GM20431 (cell line): ENCODE results near the gene UMODL1.

ENCODE experiments used
- in situ Hi-C: fragments of 300-500 bp; cut with MseI, MboI; formaldehyde crosslinking; loops from one replicate; pipeline ENCODE4 v1.15.0; 2020; ENCODE audit warnings: low sequenced_read_pairs; ENCODE audit not compliant: unreplicated experiment

UMODL1 gene

GRCh38 chr21:42156690-42157605 is 85.8 kb downstream of the UMODL1 start:
- in situ Hi-C loops = loop anchor here (10.0 to 25.0 kb wide), 2 partner anchors 108 to 280 kb away; no protein-coding TSS in a partner anchor

- in situ Hi-C loops = loop anchor here (10.0 to 25.0 kb wide), 2 partner anchors 107 to 280 kb away; no protein-coding TSS in a partner anchor
Measured at GRCh38 chr21:42157606-42158310, 86.6 kb downstream of the UMODL1 start.

GRCh38 chr21:42158846-42159245 is 87.7 kb downstream of the UMODL1 start:
- in situ Hi-C loops = loop anchor here (10.0 to 25.0 kb wide), 2 partner anchors 106 to 278 kb away; no protein-coding TSS in a partner anchor

GRCh38 chr21:42159560-42160110 is 88.5 kb downstream of the UMODL1 start:
- in situ Hi-C loops = loop anchor here (10.0 to 25.0 kb wide), 2 partner anchors 105 to 278 kb away; no protein-coding TSS in a partner anchor

GRCh38 chr21:42160111-42160721 is 89.1 kb downstream of the UMODL1 start:
- in situ Hi-C loops = loop anchor here (25.0 kb wide), 1 partner anchor 277 kb away; no protein-coding TSS in a partner anchor

GRCh38 chr21:42160765-42161164 is 89.6 kb downstream of the UMODL1 start:
- in situ Hi-C loops = loop anchor here (25.0 kb wide), 1 partner anchor 277 kb away; no protein-coding TSS in a partner anchor

GRCh38 chr21:42161401-42161955 is 90.4 kb downstream of the UMODL1 start:
- in situ Hi-C loops = loop anchor here (25.0 kb wide), 1 partner anchor 276 kb away; no protein-coding TSS in a partner anchor

- in situ Hi-C loops = loop anchor here (25.0 kb wide), 1 partner anchor 275 kb away; no protein-coding TSS in a partner anchor
Measured at GRCh38 chr21:42161956-42162681, 91.0 kb downstream of the UMODL1 start.

- in situ Hi-C loops = loop anchor here (25.0 kb wide), 1 partner anchor 274 kb away; no protein-coding TSS in a partner anchor
Measured at GRCh38 chr21:42162831-42163510, 91.9 kb downstream of the UMODL1 start.

- in situ Hi-C loops = loop anchor here (25.0 kb wide), 1 partner anchor 274 kb away; no protein-coding TSS in a partner anchor
Measured at GRCh38 chr21:42163511-42163863, 92.4 kb downstream of the UMODL1 start.

- in situ Hi-C loops = loop anchor here (25.0 kb wide), 1 partner anchor 273 kb away; no protein-coding TSS in a partner anchor
Measured at GRCh38 chr21:42164064-42164789, 93.1 kb downstream of the UMODL1 start.

GRCh38 chr21:42164818-42165217 is 93.7 kb downstream of the UMODL1 start:
- in situ Hi-C loops = loop anchor here (25.0 kb wide), 1 partner anchor 272 kb away; no protein-coding TSS in a partner anchor

- in situ Hi-C loops = loop anchor here (25.0 kb wide), 1 partner anchor 271 kb away; no protein-coding TSS in a partner anchor
Measured at GRCh38 chr21:42165901-42166300, 94.8 kb downstream of the UMODL1 start.

- in situ Hi-C loops = loop anchor here (25.0 kb wide), 1 partner anchor 268 kb away; no protein-coding TSS in a partner anchor
Measured at GRCh38 chr21:42169758-42170157, 98.6 kb downstream of the UMODL1 start.

- in situ Hi-C loops = loop anchor here (25.0 kb wide), 1 partner anchor 266 kb away; no protein-coding TSS in a partner anchor
Measured at GRCh38 chr21:42171091-42172053, 100.3 kb downstream of the UMODL1 start.
